Cardiac fibroblast (primary cell): ENCODE results near the gene AIDA.

Experiments used
- DNase-seq, 2 donors: peaks; one replicate each; pipeline versions ENCODE4 v3.0.0 to v3.0.0-alpha.2; 2010; ENCODE audit warnings: low read depth in 2 of 2
- H3K4me3 ChIP-seq, 2 donors: replicated peaks in 1 of 2; 1 replicate in 1 of 2; 2 replicates in 1 of 2; pipeline ENCODE4 v1.5.1; 2011; ENCODE audit warnings: low read depth in 2 of 2, low read length in 2 of 2, mild to moderate bottlenecking in 2 of 2, moderate library complexity in 1 of 2
- TF ChIP-seq, protein P1 (sequence below): IDR thresholded peaks from one replicate; pipeline ENCODE4 v1.5.1; 2011; ENCODE audit warnings: low read depth, mild to moderate bottlenecking, low read length, inconsistent platforms

The AIDA gene

DNA sequence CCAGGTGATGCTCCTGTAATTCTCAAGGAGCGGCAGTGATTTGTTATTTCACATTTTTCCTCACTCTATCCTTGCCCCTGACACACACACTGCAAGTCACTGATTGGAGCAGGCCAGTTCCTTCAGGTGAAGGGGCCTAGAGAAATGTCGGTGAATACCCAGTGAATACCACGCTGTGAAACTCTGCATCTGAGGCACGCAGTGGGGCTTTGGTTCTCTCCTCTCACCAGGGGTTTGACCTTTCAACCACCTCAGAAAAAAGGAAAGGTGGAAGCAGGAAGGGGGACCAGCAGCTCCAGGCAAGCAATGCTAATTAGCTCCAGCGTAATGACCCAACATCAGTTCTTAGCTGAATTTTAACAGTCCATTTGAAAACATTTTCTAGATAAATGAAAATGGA is 24.2 kb upstream of the AIDA start:
- no peak for DNase-seq
- TF ChIP-seq, protein P1, sequence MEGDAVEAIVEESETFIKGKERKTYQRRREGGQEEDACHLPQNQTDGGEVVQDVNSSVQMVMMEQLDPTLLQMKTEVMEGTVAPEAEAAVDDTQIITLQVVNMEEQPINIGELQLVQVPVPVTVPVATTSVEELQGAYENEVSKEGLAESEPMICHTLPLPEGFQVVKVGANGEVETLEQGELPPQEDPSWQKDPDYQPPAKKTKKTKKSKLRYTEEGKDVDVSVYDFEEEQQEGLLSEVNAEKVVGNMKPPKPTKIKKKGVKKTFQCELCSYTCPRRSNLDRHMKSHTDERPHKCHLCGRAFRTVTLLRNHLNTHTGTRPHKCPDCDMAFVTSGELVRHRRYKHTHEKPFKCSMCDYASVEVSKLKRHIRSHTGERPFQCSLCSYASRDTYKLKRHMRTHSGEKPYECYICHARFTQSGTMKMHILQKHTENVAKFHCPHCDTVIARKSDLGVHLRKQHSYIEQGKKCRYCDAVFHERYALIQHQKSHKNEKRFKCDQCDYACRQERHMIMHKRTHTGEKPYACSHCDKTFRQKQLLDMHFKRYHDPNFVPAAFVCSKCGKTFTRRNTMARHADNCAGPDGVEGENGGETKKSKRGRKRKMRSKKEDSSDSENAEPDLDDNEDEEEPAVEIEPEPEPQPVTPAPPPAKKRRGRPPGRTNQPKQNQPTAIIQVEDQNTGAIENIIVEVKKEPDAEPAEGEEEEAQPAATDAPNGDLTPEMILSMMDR, result no peak
- H3K4me3 ChIP-seq, result no peak overlapping the region

DNA sequence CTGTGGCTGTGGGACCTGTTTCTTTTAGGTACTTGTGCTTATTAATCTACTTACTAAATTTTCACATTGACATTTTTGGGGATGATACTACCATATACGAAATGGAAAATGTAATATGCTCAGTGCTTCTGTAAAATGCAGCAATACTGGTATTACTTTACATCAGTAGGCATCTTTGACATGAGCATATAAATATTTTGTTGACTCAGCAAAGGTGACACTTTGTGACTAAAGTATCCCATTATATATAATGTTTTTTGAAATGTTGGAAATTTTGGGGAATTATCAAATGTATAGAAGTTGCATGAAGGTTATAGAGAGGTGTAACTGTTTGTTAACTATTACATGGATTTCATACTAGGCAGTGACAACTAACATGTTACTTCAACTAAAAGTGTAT is 22.4 kb upstream of the AIDA start:
- TF ChIP-seq, protein P1, result no peak
- no peak for DNase-seq
- no peak overlapping the region for H3K4me3 ChIP-seq

DNA sequence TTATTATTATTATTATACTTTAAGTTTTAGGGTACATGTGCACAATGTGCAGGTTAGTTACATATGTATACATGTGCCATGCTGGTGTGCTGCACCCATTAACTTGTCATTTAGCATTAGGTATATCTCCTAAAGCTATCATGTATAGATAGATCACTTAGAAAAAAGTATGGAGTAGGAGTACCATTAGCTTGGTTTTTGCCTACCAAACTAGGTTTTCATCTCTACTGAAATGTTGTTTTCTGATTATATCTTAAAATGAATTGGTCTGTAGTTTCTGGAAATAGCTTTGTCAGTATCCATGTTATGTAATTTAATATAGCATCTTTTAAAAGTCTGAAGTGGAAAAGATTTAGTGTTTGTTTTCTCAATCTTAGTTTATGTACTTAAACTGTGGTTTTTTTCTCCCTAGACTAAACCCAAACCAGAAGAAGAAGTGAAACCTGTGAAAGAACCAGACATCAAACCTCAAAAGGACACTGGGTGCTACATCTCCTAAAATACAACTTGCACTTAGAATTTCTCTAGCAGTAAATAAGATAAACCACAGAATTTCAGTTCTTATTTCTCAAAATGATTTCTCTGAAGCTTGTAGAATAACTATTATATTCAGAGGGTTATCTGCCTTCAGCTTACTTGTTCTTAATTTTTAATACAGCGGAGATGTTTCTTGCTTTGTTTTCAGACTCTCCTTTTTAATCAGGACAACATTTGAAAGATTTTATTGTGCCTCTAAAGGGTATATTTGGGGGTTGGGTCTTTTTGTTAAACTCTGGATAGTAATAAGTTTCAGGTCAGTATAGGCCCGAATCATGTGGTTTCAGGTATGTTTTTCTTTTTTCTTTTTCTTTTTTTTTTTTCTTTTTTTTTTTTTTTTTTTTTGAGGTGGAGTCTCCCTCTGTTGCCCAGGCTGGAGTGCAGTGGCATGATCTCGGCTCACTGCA is 20.2 kb upstream of the AIDA start:
- H3K4me3 ChIP-seq, result no peak overlapping the region
- TF ChIP-seq, protein P1, result no peak
- no peak for DNase-seq

DNA sequence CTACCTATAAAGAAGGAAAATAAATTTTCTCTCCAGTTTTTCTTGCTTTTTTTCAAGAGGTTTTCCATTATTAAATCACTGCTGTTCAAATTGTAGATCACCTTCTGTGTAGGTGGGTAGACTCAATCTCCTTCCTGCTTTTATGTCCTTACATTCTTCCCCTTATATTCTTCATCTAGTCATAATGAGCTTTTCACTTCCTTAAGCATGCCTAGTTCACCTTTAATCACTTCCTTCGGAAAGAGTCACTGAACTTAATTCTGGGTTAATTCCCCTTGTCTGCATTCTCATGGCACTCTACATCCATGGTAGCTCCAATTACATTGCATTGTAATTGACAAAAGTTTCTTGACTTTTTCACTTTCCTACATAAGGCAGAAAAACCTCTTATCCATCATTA is 18.6 kb upstream of the AIDA start:
- no peak overlapping the region for H3K4me3 ChIP-seq
- TF ChIP-seq, protein P1, result no peak
- no peak for DNase-seq

DNA sequence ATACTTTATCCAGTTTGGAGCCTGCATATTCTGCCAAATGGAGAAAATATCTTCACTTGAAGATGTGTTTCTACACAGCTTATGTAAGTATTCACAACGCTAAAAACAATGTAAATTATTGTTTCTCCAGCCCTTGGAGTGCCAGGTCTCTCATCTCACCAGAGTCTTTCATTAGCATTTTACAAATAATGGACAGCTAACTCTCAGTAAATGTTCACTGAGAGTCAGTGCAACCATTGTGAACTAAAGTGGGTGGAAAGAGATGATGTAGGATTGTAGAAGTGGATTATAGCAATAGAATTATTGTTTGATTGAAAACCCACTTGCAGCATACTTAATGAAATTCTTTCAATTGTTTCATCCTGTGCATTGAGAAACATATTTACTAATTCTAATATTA is 16.5 kb upstream of the AIDA start:
- TF ChIP-seq, protein P1, result no peak

DNA sequence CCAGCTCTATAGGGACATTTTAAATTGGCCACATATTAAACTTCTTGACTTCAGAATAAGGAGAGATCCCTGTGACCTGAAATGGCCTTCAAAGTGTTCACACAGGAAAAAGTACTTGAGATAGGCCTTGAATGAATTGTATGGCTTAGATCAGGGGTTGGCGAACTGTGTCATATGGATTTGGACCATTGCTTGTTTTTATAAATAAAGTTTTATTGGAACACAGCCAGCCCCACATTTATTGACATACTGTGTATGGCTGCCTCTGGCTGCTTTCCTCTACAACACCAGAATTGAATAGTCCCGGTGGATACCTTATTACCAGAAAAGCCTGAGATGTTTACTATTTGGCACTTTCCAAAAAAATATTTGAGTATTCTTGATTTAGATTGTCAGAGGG is 4.1 kb upstream of the AIDA start:
- H3K4me3 ChIP-seq, result no peak overlapping the region
- TF ChIP-seq, protein P1, result no peak
- DNase-seq, result no peak

More for the DNA sequence above, 16.5 kb upstream of the AIDA start:
- DNase-seq, result no peak
- no peak overlapping the region for H3K4me3 ChIP-seq
